GM12878 (cell line): Measurements from ENCODE around the gene SH3GL2. TPM values are rescaled to one million over a fixed set of nuclear protein-coding genes. Genes with fewer than 3 reads are reported as not detected.

Source experiments
- ATAC-seq: fragments of 200-7000 bp; cut with Tn5 transposase; 3 replicates; pipeline ENCODE4 v1.9.1; 2020; ENCODE audit warnings: mild to moderate bottlenecking, moderate library complexity
- BruUV-seq: library from RNA; stranded (reverse); fragments of 400-500 nt; replicated peaks from 2 replicates; lab custom pipeline; 2021; lab: Mats Ljungman, UMichigan
- CTCF ChIA-PET: fragments of 300-600 bp; sonication (Branson Sonifier 250); formaldehyde crosslinking; extraction: SDS; loops from one replicate; lab custom pipeline; 2021; ENCODE audit warnings: inconsistent platforms; lab: Yijun Ruan, JAX
- POLR2A ChIA-PET: fragments of 350-600 bp; formaldehyde crosslinking; extraction: SDS; loops from one replicate; lab custom pipeline; 2021; ENCODE audit warnings: inconsistent platforms; lab: Charles Lee
- RAD21 ChIA-PET: fragments of 300-600 bp; sonication (Branson Sonifier 250); formaldehyde crosslinking; loops from one replicate; lab custom pipeline; 2023; ENCODE audit warnings: antibody characterized with exemption; ENCODE audit not compliant: unreplicated experiment; lab: Charles Lee
- SMC1A ChIA-PET: fragments of 300-600 bp; sonication (Branson Sonifier 250); formaldehyde crosslinking; loops from one replicate; lab custom pipeline; 2023; ENCODE audit not compliant: unreplicated experiment, uncharacterized antibody; lab: Charles Lee
- DNase-seq: peaks from one replicate; pipeline ENCODE4 v3.0.0-alpha.2; 2011; ENCODE audit warnings: low read depth, low spot score
- FAIRE-seq: peaks from 3 replicates; lab custom pipeline; 2011; peaks lifted over from hg19 to GRCh38; lab: Jason Lieb, UNC
- H2AFZ ChIP-seq: 2 replicates; pipeline ENCODE4 v1.6.0; 2011; ENCODE audit warnings: low read depth, low read length, control low read depth; ENCODE audit not compliant: control insufficient read depth
- H3K27ac ChIP-seq: 2 replicates; pipeline ENCODE4 v1.5.1; 2011; ENCODE audit warnings: control low read depth; ENCODE audit not compliant: control insufficient read depth, insufficient read depth
- H3K27me3 ChIP-seq, 2 experiments: replicated peaks in 1 of 2; 2 replicates each; pipeline versions ENCODE4 v1.6.0 to v1.6.1; 2011; ENCODE audit warnings: low read length in 1 of 2; ENCODE audit not compliant: control insufficient read depth in 2 of 2, insufficient read depth in 2 of 2
- H3K36me3 ChIP-seq, 2 experiments: 2 replicates each; pipeline ENCODE4 v1.5.1; 2011; ENCODE audit warnings: low read length in 1 of 2; ENCODE audit not compliant: control insufficient read depth in 2 of 2, insufficient read depth in 2 of 2
- H3K4me1 ChIP-seq: 2 replicates; pipeline ENCODE4 v1.6.1; 2011; ENCODE audit warnings: mild to moderate bottlenecking, low read length, moderate library complexity, mixed read lengths; ENCODE audit not compliant: control insufficient read depth, insufficient read depth
- H3K4me2 ChIP-seq: 2 replicates; pipeline ENCODE4 v1.6.0; 2011; ENCODE audit warnings: control low read depth; ENCODE audit not compliant: control insufficient read depth, insufficient read depth
- H3K4me3 ChIP-seq: fragments of 200-600 bp; sonication (generic); 2 replicates; pipeline ENCODE4 v1.5.1; 2016
- H3K79me2 ChIP-seq: 2 replicates; pipeline ENCODE4 v1.6.0; 2011; ENCODE audit warnings: low read length; ENCODE audit not compliant: control insufficient read depth, insufficient read depth
- H3K9ac ChIP-seq: 2 replicates; pipeline ENCODE4 v1.8.0; 2011; ENCODE audit warnings: low read length, control low read depth, mixed read lengths; ENCODE audit not compliant: control insufficient read depth, insufficient read depth
- H3K9me3 ChIP-seq: replicated peaks from 3 replicates; pipeline ENCODE4 v1.5.1; 2011; ENCODE audit warnings: mild to moderate bottlenecking, low read length; ENCODE audit not compliant: control insufficient read depth, insufficient read depth
- H4K20me1 ChIP-seq: 2 replicates; pipeline ENCODE4 v1.6.0; 2011; ENCODE audit not compliant: control insufficient read depth, insufficient read depth
- CBX5 ChIP-seq: sonication (generic); IDR thresholded peaks from 2 replicates; pipeline ENCODE4 v1.6.1; 2016; ENCODE audit warnings: low read depth, moderate library complexity, mild to moderate bottlenecking, inconsistent platforms
- CHD1 ChIP-seq: IDR thresholded peaks from 2 replicates; pipeline ENCODE4 v1.6.1; 2012; ENCODE audit warnings: low read depth, low read length, improper control_type of control experiment
- ETV6 ChIP-seq, 2 experiments: fragments of 450-650 bp in 1 of 2; IDR thresholded peaks in 1 of 2; conservative IDR thresholded peaks in 1 of 2; 2 replicates each; pipeline ENCODE4 v1.6.1; 2014; ENCODE audit warnings: antibody characterized with exemption in 1 of 2, borderline replicate concordance in 1 of 2, low read depth in 1 of 2, mild to moderate bottlenecking in 1 of 2, moderate library complexity in 1 of 2
- FOS ChIP-seq: IDR thresholded peaks from 3 replicates; pipeline ENCODE4 v1.6.1; 2011; ENCODE audit warnings: borderline replicate concordance; ENCODE audit not compliant: insufficient read length; ENCODE audit errors: extremely low read depth
- FOXM1 ChIP-seq: IDR thresholded peaks from 2 replicates; pipeline ENCODE4 v1.6.1; 2012; ENCODE audit warnings: low read depth, mild to moderate bottlenecking, inconsistent platforms, low read length, moderate library complexity
- JUND ChIP-seq: IDR thresholded peaks from 2 replicates; pipeline ENCODE4 v1.6.1; 2012; ENCODE audit warnings: low read depth, mild to moderate bottlenecking, low read length, improper control_type of control experiment, moderate library complexity
- KLF5 ChIP-seq: fragments of 450-650 bp; IDR thresholded peaks from 2 replicates; pipeline ENCODE4 v1.6.1; 2014; ENCODE audit warnings: mild to moderate bottlenecking; ENCODE audit not compliant: partially characterized antibody
- RAD21 ChIP-seq: IDR thresholded peaks from 2 replicates; pipeline ENCODE4 v1.6.1; 2011; ENCODE audit warnings: mild to moderate bottlenecking, low read depth, low read length, moderate library complexity; ENCODE audit not compliant: insufficient read depth
- SREBF2 ChIP-seq: IDR thresholded peaks from 2 replicates; pipeline ENCODE4 v1.6.1; 2012; ENCODE audit warnings: mild to moderate bottlenecking, low read length
- TCF7 ChIP-seq: IDR thresholded peaks from 2 replicates; pipeline ENCODE4 v1.6.1; 2014; ENCODE audit warnings: antibody characterized with exemption, borderline replicate concordance
- WRNIP1 ChIP-seq: IDR thresholded peaks from 2 replicates; pipeline ENCODE4 v1.6.1; 2011; ENCODE audit warnings: low read depth, low read length, improper control_type of control experiment, borderline replicate concordance
- ZBTB33 ChIP-seq: fragments of 450-650 bp; IDR thresholded peaks from 2 replicates; pipeline ENCODE4 v1.6.1; 2017; ENCODE audit warnings: mild to moderate bottlenecking
- ZNF592 ChIP-seq: fragments of 450-650 bp; IDR thresholded peaks from 2 replicates; pipeline ENCODE4 v1.6.1; 2017; ENCODE audit warnings: mild to moderate bottlenecking, moderate library complexity
- ZNF687 ChIP-seq: fragments of 450-650 bp; IDR thresholded peaks from 2 replicates; pipeline ENCODE4 v1.6.1; 2017; ENCODE audit warnings: mild to moderate bottlenecking, moderate library complexity
- WGBS: methylation state at CpG from one replicate; pipeline ENCODE4 v1.1.6; 2016; ENCODE audit warnings: low lambda C conversion rate; ENCODE audit not compliant: insufficient replicate concordance, insufficient coverage; ENCODE audit errors: missing lambda C conversion rate; 5-methylcytosine and 5-hydroxymethylcytosine counted together
- in situ Hi-C: fragments of 300-500 bp; cut with MboI; formaldehyde crosslinking; loops from 9 replicates; pipeline ENCODE4 v1.14.3; 2018; ENCODE audit warnings: mixed read lengths
- intact Hi-C: fragments of 100-400 bp; cut with micrococcal nuclease; formaldehyde crosslinking; loops from one replicate; pipeline ENCODE4 v1.14.2; 2022; ENCODE audit not compliant: unreplicated experiment
- polyA plus RNA-seq, 11 experiments: library from polyadenylated mRNA; depleted of rRNA in 4 of 11; unstranded in 6 of 11; stranded (reverse) in 5 of 11; fragments of >200 nt; fragmentation: Nextera tagmentation in 4 of 11; fragmentation: Illumina TruSeq in 1 of 11; extraction: Ambion mirVana in 4 of 11; extraction: Trizol in 1 of 11; gene quantifications; 1 replicate in 1 of 11; 2 replicates in 10 of 11; pipeline versions ENCODE4 v1.2.1 to v1.2.3, GENCODE V29; 2011 to 2016; ENCODE audit warnings: inconsistent platforms in 2 of 11, missing spikeins in 2 of 11, low read depth in 1 of 11
- total RNA-seq, 4 experiments: library from RNA; depleted of rRNA in 3 of 4; stranded (reverse); fragments of >200 nt in 3 of 4; fragmentation: Illumina TruSeq in 1 of 4; extraction: Trizol in 1 of 4; gene quantifications; 2 replicates each; pipeline versions ENCODE4 v1.2.1 to v1.2.3, GENCODE V29; 2013 to 2021

Gene SH3GL2
- total and polyA plus RNA-seq, 10 of the 15 experiments (the other 5 are each of a cell fraction or from before 2014, with no cell fraction given), result not detected

- Histone ChIP-seq H4K20me1 (no peaks in the 10 kb centered on the region), H3K9me3 (no peaks in the 10 kb centered on the region), H2AFZ (no peak overlapping the region), H3K4me3 (no peak overlapping the region), H3K79me2 (no peaks in the 10 kb centered on the region), H3K27me3 (no peaks in the 10 kb centered on the region), H3K4me1 (no peaks in the 10 kb centered on the region), H3K36me3 (no peaks in the 10 kb centered on the region), H3K27ac (no peak overlapping the region), H3K9ac (no peak overlapping the region), H3K4me2 (no peak overlapping the region)
- ChIA-PET SMC1A (no interaction called here), POLR2A (no interaction called here), RAD21 (no interaction called here), CTCF (no interaction called here)
- WGBS, result 0% methylated on average over 2 of the region's 2 CpGs
- in situ Hi-C loops (no loop called here), intact Hi-C loops (no loop called here)
- FAIRE-seq, result no peak
- ATAC-seq, result no peak
- no peak for DNase-seq
- BruUV-seq, result no TSS peak
- TF ChIP-seq ZNF687 (no peak), TCF7 (no peak), ZNF592 (no peak), CHD1 (no peak), ETV6 (conservative IDR thresholded peaks at IDR 0.05 in 1 of 2, IDR thresholded peaks at IDR 0.05 in 1 of 2; ENCODE audit: borderline replicate concordance in 1 of 2, low read depth in 1 of 2) (no peak), WRNIP1 (no peak), KLF5 (no peak), JUND (no peak), ZBTB33 (no peak), SREBF2 (no peak), CBX5 (no peak), FOS (no peak), FOXM1 (no peak), RAD21 (no peak)
Observed at GRCh38 chr9:17635115-17635890, 56.4 kb downstream of the SH3GL2 start.
